GM20000 (cell line): Measurements from ENCODE around the gene BATF3.
"Not testable (repeated sequence)": the region's sequence is repeated elsewhere in the genome, so short reads cannot be mapped to it uniquely, and the experiment has no call there.

Experiments
- DNase-seq: peaks from one replicate; pipeline ENCODE4 v3.0.0; 2012; ENCODE audit warnings: low spot score
- CTCF ChIP-seq: IDR thresholded peaks from 2 replicates; pipeline ENCODE4 v1.5.1; 2012; ENCODE audit warnings: mild to moderate bottlenecking, control low read depth; ENCODE audit errors: extremely low read depth, missing control alignments

BATF3 gene

GRCh38 chr1:212645546-212646543 is 53.8 kb downstream of the BATF3 start:
- no peak for DNase-seq
- no peak for TF ChIP-seq CTCF

GRCh38 chr1:212644866-212645545 is 54.6 kb downstream of the BATF3 start:
- no peak for TF ChIP-seq CTCF
- no peak for DNase-seq

GRCh38 chr1:212643877-212644276 is 55.8 kb downstream of the BATF3 start:
- DNase-seq, result no peak
- TF ChIP-seq CTCF, result no peak

- no peak for DNase-seq
Observed at GRCh38 chr1:212641956-212642355, 57.7 kb downstream of the BATF3 start.

GRCh38 chr1:212640223-212640878 is 59.3 kb downstream of the BATF3 start:
- no peak for DNase-seq
- TF ChIP-seq CTCF, result no peak

More at GRCh38 chr1:212641956-212642355, 57.7 kb downstream of the BATF3 start:
- TF ChIP-seq CTCF, result no peak

- DNase-seq, result not testable (repeated sequence)
Observed at GRCh38 chr1:212639524-212639923, 60.1 kb downstream of the BATF3 start.

GRCh38 chr1:212638492-212639151 is 61.0 kb downstream of the BATF3 start:
- no peak for TF ChIP-seq CTCF
- no peak for DNase-seq
